Measurements from ENCODE around the gene GRXCR2.

The GRXCR2 gene

DNA sequence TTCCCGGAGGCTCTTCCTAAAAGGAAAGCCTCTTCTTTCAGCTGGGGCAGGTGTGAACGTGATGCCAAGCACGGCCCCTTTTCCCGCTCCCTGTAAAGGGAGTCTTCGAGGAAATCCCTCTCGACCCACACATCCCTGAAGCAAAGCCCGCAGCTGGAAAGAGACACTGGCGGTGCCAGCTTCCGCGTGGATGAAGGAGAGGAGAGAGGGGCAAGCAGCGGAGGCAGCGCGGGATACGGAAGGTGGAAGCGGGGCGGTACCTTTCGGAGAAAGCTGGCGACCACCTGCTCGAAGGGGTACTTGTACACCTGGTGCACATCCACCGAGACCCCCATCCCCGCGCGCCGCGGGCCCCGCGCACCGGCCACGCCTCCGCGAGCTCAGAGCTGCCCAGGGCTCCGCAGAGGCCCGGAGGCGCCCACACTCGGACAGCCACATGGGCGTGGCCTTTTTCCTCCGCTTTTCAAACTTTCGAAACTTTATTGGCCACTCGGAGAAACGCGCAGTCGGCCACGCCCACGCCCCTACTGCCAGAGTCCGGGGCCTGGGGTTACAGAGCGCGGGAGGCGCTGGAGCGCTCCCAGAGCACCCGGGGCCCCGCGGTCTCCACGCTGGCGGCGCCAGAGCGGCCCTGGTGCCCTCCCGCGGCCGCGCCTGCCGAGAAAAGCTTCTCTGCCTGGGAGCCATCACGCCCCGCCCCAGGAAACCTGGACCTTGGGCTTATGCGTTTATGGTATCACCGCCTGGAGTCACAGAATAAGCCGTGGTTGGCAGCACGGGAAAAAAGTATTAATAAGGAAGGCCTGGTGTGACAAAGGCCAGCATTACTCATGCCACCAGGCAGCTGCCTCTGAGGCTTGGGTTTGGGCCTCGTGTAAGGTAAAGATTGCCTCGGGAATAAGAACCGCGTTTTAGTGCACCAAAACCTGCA is 37.6 kb downstream of the GRXCR2 start, which contains the start of gene PRELID2:
Gene PRELID2 (minus strand): TSS at position 426 of the 931 bp plus-strand sequence. CDS start 91 bp downstream, at position 335.
- DNase-seq, result peak; percentile 71

DNA sequence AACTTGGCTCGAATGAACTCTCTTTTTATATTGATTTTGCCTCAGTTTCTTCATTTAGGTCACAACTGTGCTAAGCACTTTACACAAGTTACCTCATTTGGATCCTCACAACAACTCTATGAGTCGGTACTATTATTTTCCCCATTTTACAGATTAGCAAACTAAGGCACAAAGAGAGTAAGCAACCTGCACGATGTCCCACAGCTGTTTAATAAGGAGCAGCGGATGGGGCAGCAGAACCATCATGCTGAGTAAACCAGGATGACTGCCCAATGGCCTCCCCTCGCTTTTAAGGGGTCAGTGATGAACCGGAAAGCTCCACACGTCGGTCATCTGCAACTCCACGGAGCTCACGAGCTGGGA is 38.3 kb downstream of the GRXCR2 start:
- no peak for DNase-seq

DNA sequence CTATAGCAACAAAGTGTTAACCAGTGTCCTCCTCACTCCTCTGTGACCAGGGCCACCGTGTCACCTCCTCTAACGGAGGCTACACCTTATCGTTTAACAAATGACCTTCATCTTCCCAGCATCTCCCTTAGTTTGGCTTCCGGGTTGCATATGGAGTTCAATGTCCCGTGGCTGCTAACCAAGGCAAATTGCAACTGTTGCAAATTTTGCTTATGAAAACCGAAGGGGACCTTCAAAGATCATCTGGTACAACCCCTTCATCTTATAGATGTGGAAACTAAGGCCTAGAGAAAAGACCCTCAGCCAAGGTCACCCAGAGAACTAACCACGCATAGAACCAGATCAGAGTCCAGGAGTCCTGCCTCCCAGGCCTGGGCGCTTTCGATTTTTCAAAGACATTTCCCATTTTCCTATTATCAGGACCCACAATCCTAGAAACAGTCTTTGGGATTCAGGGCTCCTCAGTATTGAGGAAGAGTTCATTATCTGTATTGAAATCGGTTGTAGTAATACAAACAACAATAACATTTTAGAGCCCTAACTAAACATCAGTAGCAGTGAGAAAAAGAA is 39.1 kb downstream of the GRXCR2 start:
- no peak for DNase-seq

DNA sequence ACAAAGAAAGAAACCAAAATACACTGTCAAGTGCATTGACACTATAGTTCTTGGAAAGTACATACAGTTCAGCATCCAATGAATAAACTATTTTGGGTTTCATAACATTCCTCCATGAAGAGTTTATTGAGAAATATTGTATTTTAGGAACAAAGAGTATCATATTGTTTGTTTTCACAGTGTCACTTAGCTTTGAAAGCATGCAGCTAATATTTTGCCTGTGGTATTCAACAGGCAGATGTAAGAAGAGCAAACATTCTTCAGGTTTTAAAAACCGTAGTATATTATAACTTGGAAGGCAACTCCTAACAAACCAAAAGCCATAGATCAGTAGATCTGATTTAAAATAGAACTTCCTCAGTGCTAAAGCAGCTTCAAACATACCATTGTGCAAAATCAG is 42.2 kb downstream of the GRXCR2 start:
- no peak for DNase-seq

DNA sequence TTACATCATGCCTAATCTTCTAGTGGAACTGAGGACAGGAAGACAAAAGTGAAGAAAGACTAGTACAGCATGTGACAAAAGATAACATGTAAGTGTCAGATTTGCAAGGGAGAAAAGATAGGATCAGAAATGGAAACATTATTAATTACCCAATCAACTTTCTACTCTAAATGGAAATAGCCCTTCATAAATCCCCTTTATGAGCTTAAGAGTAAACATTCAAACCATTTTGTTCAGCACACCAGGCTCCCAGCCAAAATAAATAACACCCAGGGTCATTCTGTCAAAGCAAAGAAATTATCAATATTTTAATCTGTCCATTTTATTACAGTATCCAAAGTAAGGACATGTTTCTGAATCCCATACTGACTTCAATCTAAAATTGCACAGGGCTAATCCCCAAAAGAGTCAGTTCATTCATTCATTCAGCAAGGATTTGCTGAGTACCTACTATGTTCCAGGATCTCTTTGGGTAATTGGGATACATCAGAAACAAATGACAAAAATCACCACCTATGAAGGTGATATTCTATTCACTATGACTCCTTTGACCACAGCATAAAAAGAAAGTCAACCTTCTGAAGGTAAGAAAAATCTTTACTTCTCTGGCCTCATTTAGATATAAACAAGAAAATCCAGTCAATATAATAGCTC is 43.0 kb downstream of the GRXCR2 start:
- DNase-seq, result peak; percentile 10

DNA sequence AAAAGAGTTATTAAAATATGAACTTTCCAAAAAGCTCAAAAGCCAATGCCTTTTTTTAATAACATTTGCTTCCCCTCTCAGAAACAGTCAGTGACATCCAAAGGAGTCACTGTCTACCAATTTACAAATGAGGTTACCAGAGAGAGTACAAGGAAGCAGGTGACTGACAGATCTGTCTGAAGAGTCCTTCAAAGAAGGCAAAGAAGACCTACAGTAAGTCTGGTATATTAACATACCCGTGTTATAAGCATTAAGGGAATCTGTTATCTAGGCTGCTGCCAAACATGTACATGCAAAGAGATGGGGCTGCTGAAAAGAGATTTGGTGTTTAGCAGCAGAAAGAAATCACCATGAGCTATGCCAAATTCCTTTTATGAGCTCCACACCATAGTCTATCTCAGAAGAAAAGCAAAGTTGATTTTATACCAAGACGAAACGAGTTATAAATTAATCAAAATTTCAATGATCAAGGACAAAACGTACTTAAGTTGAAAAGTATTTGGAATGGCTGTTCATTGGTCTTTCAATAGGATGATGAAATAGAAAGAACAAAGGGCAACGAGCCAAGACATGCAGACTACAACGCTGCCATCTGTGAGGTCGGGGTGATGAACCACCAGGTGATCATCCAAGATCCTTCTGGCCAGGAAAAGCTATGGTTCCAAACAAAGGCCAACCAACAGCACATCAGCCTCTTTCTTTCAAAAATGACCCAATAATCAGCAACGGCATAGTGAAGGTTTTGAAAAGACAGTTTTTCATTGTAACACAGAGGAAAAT is 45.7 kb downstream of the GRXCR2 start:
- DNase-seq, result peak; percentile 22

DNA sequence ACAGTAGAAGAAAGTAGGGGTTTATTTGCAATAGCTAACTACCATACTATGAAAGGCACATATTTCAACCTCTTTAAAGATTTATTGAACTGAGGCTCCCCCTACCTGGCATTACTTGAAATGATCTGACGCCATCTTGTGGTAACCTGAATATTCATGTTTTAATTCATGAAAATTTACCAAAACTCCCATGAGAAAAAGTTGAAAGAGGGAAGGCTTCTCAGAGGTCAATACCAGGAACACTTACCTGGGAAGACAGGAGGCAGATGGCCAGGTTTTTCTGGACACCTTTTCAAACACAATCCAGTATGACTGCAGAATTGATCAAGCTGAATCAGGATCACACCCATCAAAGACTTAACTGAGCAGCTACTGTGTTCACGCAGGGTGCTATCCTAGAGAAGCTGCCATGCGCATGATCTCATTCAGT is 47.0 kb downstream of the GRXCR2 start:
- DNase-seq, result peak; percentile 38

DNA sequence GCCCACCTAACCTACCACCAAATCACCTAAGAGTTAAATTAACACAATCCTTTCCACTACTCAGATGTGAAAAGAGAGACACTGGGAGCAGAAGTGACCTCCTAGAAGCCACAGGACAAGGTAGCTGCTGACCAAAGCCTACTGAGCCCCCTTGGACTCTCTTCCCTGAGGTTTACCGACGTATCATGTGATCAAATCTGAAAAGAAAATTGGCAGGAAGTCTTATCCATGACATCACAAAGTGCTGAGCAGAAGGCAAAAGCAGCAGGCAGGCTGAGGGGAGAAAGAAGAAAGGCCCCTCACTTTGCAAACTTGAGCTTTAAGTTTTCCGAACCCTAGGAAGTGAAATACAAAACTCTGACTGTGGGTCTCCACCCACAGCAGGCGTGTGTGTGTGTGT is 48.8 kb downstream of the GRXCR2 start:
- no peak for DNase-seq

DNA sequence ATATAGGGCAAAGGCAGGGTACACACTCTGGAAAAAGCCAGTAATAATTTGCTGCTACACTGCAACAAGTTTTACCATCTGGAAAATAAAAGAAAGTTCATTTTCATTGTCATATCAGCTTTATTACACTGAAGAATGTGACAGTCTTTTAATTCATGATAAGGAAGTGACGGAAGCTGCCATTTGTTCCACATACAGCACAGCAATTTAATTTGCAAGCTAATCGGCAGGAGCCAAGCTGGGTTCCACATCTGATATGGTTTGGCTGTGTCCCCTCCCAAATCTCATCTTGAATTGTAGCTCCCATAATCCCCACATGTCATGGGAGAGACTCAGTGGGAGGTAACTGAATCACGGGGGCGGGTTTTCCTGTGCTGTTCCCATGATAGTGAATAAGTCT is 54.2 kb downstream of the GRXCR2 start:
- DNase-seq, result no peak

DNA sequence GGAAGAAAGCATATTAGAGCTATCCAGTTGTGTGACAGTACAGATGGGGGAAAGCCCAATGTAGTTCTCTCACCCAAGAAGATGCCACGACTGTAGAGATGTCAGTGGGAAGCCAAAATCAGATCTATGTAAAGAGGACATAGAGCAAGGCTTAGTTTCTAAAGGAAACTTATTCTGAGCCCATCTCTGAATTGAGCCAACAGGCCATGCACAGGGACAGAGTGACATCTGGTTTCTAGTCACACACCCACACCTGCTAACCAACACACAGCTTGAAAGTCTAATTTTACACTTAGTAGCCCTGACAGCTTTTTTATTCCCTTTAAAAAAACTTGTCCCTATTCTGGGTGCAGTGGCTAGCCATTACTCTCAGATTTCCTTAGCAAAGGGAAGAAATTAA is 59.9 kb downstream of the GRXCR2 start:
- no peak for DNase-seq

DNA sequence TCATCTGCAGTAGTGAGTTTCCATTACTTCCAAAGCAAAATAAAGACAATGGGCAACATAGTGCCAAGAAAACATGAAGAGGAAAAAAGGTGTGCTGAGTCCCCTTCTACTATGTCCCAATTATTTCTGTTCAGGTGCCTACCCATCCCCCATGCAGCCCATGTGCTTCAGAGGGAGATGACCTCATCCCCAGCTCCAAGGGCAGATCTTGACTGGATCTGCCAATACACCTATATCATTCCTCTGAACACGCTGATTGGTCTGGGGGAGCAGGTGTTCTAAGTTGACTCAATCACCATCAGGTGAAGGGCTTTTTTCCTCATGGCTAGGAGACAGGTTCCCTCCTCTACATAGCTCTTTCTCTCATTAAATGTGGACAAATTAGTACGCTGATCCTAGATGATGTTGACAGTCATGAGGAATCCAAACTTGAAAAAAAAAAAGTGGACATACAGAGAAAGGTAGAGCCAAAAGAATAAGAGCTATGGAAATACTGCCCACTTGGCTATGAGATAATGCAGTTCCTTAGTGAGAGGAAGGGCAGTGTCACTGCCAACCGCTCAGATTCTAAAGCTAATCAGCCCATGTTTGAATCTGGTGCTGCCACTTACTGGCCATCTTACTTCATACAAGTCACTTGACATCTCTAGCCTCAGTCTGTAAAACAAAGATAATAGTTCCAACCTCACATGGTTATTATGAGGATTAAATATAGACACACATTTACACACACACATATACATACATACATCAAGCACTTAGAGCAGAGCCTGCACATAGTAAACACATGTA is 60.8 kb downstream of the GRXCR2 start:
- DNase-seq, result peak; percentile 91
